NAMALWA (cell line): ENCODE results near the gene GRM8.

Experiments used
- DNase-seq: peaks from one replicate; pipeline ENCODE4 v3.0.0-alpha.2; 2015; ENCODE audit warnings: low spot score

The GRM8 gene

GRCh38 chr7:127230192-127230925 is 22.4 kb downstream of the GRM8 start:
- no peak for DNase-seq

- DNase-seq: no peak
These were observed 25.9 kb downstream of the GRM8 start for GRCh38 chr7:127226685-127227374.

GRCh38 chr7:127221731-127222130 is 31.0 kb downstream of the GRM8 start:
- no peak for DNase-seq

- no peak for DNase-seq
These were observed 37.6 kb downstream of the GRM8 start for GRCh38 chr7:127214956-127215718.

GRCh38 chr7:127209886-127210285 is 42.9 kb downstream of the GRM8 start:
- no peak for DNase-seq

GRCh38 chr7:127208860-127209259 is 43.9 kb downstream of the GRM8 start:
- no peak for DNase-seq

- no peak for DNase-seq
These were observed 44.4 kb downstream of the GRM8 start for GRCh38 chr7:127208351-127208750.

GRCh38 chr7:127207806-127208205 is 44.9 kb downstream of the GRM8 start:
- DNase-seq: no peak

GRCh38 chr7:127207230-127207629 is 45.5 kb downstream of the GRM8 start:
- DNase-seq: no peak

- DNase-seq: no peak
These were observed 58.2 kb downstream of the GRM8 start for GRCh38 chr7:127194571-127194970.

- DNase-seq: no peak
These were observed 62.9 kb downstream of the GRM8 start for GRCh38 chr7:127189886-127190285.

GRCh38 chr7:127189074-127189473 is 63.7 kb downstream of the GRM8 start:
- no peak for DNase-seq

GRCh38 chr7:127187740-127188139 is 65.0 kb downstream of the GRM8 start:
- DNase-seq: no peak

GRCh38 chr7:127186686-127187085 is 66.1 kb downstream of the GRM8 start:
- DNase-seq: no peak

GRCh38 chr7:127177156-127177555 is 75.6 kb downstream of the GRM8 start:
- no peak for DNase-seq

GRCh38 chr7:127162366-127162765 is 90.4 kb downstream of the GRM8 start:
- no peak for DNase-seq

GRCh38 chr7:127158659-127159058 is 94.1 kb downstream of the GRM8 start:
- peak; percentile 63 for DNase-seq

GRCh38 chr7:127154958-127155357 is 97.8 kb downstream of the GRM8 start:
- no peak for DNase-seq

GRCh38 chr7:127154101-127154500 is 98.6 kb downstream of the GRM8 start:
- no peak for DNase-seq

GRCh38 chr7:127153315-127153714 is 99.4 kb downstream of the GRM8 start:
- DNase-seq: no peak

GRCh38 chr7:127152423-127152822 is 100.3 kb downstream of the GRM8 start:
- no peak for DNase-seq

GRCh38 chr7:127151379-127151778 is 101.4 kb downstream of the GRM8 start:
- no peak for DNase-seq

- no peak for DNase-seq
These were observed 102.2 kb downstream of the GRM8 start for GRCh38 chr7:127150543-127150942.
